Sigmoid colon (tissue), 7 donors: ENCODE data around the gene CACNA1A. TPM values are rescaled to one million over a fixed set of nuclear protein-coding genes. Genes with fewer than 3 reads are reported as not detected.

Experiments used
- DNase-seq: peaks from one replicate; pipeline ENCODE4 v3.0.0-alpha.2; 2019
- H3K27ac ChIP-seq, 4 donors: fragments of 200-600 bp; sonication (generic); one replicate each; pipeline ENCODE4 v1.5.1; 2016 to 2019; ENCODE audit warnings: mild to moderate bottlenecking in 1 of 4
- H3K27me3 ChIP-seq, 3 donors: fragments of 200-600 bp; sonication (generic); one replicate each; pipeline ENCODE4 v1.5.1; 2019; ENCODE audit warnings: mild to moderate bottlenecking in 1 of 3
- H3K36me3 ChIP-seq, 4 donors: fragments of 200-600 bp; sonication (generic); one replicate each; pipeline ENCODE4 v1.5.1; 2016 to 2019
- H3K4me1 ChIP-seq, 4 donors: fragments of 200-600 bp; sonication (generic); one replicate each; pipeline ENCODE4 v1.5.1; 2017 to 2019
- H3K4me3 ChIP-seq, 4 donors: fragments of 200-600 bp; sonication (generic); one replicate each; pipeline ENCODE4 v1.5.1; 2017 to 2019; ENCODE audit warnings: mild to moderate bottlenecking in 2 of 4, moderate library complexity in 1 of 4
- H3K9me3 ChIP-seq, 4 donors: fragments of 200-600 bp in 3 of 4; sonication (generic) in 3 of 4; one replicate each; pipeline versions ENCODE4 v1.5.1 to v1.6.1; 2013 to 2019
- EP300 ChIP-seq, 4 donors: sonication (generic); formaldehyde crosslinking; IDR thresholded peaks; one replicate each; pipeline ENCODE4 v1.6.1; 2017; ENCODE audit warnings: antibody characterized with exemption in 4 of 4
- POLR2A ChIP-seq, 2 donors: fragments of 450-650 bp; IDR thresholded peaks; one replicate each; pipeline ENCODE4 v1.6.1; 2016; ENCODE audit warnings: antibody characterized with exemption in 2 of 2, mild to moderate bottlenecking in 2 of 2, moderate library complexity in 2 of 2
- POLR2AphosphoS5 ChIP-seq, 4 donors: sonication (generic); formaldehyde crosslinking; IDR thresholded peaks; one replicate each; pipeline ENCODE4 v1.6.1; 2017; ENCODE audit warnings: antibody characterized with exemption in 4 of 4
- WGBS, 2 donors: extraction: QIAGEN DNeasy Blood & Tissue Kit; methylation state at CpG; one replicate each; pipeline ENCODE4 v1.1.7; 2013; 5-methylcytosine and 5-hydroxymethylcytosine counted together
- intact Hi-C: fragments of 100-400 bp; cut with DNase I; formaldehyde crosslinking; loops from one replicate; pipeline ENCODE4 v1.15.1; 2023
- polyA plus RNA-seq, 3 donors: library from polyadenylated mRNA; stranded (reverse); fragments of 200-250 nt; gene quantifications; one replicate each; pipeline ENCODE4 v1.2.3, GENCODE V29; 2013
- total RNA-seq, 4 donors: library from RNA; depleted of rRNA; stranded (reverse); fragments of >200 nt; gene quantifications; one replicate each; pipeline ENCODE4 v1.1.0, GENCODE V29; 2016
- TF ChIP-seq, protein P1 (sequence below), 4 experiments: fragments of 450-650 bp in 3 of 4; fragments of 200-600 bp in 1 of 4; IDR thresholded peaks; one replicate each; pipeline ENCODE4 v1.5.1; 2016 to 2019; ENCODE audit warnings: antibody characterized with exemption in 4 of 4, mild to moderate bottlenecking in 3 of 4, moderate library complexity in 2 of 4
- donor health status: healthy with polysubstance abuse.
- donor health status: Bipolar disorder and iron deficiency.
- donor health status: healthy.

The CACNA1A gene
- total and polyA plus RNA-seq, 7 donors = 0.14 to 3.6 (median 1.6) TPM; not detected in 1

GRCh38 chr19:13299838-13300237, 206.4 kb downstream of the CACNA1A start:
- peaks cover 0 to 5% (median 0%) of the 10 kb centered on the region in 4 donors for H3K4me1 ChIP-seq
- DNase-seq = no peak
- intact Hi-C loops = no loop called here
- H3K27me3 ChIP-seq = peaks cover 7 to 49% (median 15%) of the 10 kb centered on the region in 3 donors
- peaks cover 0 to 3% (median 0%) of the 10 kb centered on the region in 4 donors for H3K9me3 ChIP-seq
- H3K27ac ChIP-seq = no peak overlapping the region
- TF ChIP-seq POLR2A (IDR thresholded peaks at IDR 0.05) = no peak
- TF ChIP-seq, protein P1, sequence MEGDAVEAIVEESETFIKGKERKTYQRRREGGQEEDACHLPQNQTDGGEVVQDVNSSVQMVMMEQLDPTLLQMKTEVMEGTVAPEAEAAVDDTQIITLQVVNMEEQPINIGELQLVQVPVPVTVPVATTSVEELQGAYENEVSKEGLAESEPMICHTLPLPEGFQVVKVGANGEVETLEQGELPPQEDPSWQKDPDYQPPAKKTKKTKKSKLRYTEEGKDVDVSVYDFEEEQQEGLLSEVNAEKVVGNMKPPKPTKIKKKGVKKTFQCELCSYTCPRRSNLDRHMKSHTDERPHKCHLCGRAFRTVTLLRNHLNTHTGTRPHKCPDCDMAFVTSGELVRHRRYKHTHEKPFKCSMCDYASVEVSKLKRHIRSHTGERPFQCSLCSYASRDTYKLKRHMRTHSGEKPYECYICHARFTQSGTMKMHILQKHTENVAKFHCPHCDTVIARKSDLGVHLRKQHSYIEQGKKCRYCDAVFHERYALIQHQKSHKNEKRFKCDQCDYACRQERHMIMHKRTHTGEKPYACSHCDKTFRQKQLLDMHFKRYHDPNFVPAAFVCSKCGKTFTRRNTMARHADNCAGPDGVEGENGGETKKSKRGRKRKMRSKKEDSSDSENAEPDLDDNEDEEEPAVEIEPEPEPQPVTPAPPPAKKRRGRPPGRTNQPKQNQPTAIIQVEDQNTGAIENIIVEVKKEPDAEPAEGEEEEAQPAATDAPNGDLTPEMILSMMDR (IDR thresholded peaks at IDR 0.05) = no peak
- no peak for TF ChIP-seq EP300 (IDR thresholded peaks at IDR 0.05)
- no peak for TF ChIP-seq POLR2AphosphoS5 (IDR thresholded peaks at IDR 0.05)
- 40 to 67% methylated on average over 10 of the region's 10 CpGs for WGBS, 2 donors
- H3K36me3 ChIP-seq = no peaks in the 10 kb centered on the region
- H3K4me3 ChIP-seq = no peak overlapping the region

- DNase-seq = no peak
- Histone ChIP-seq H3K9me3 (peaks cover 0 to 3% (median 0%) of the 10 kb centered on the region in 4 donors), H3K36me3 (no peaks in the 10 kb centered on the region), H3K4me3 (peak overlapping the region in 2 of 4 donors; percentile 25 to 28), H3K27me3 (peaks cover 7 to 38% (median 15%) of the 10 kb centered on the region in 3 donors), H3K4me1 (peaks cover 0 to 5% (median 0%) of the 10 kb centered on the region in 4 donors), H3K27ac (no peak overlapping the region)
- TF ChIP-seq POLR2A (IDR thresholded peaks at IDR 0.05) = no peak
- no peak for TF ChIP-seq EP300 (IDR thresholded peaks at IDR 0.05)
- TF ChIP-seq POLR2AphosphoS5 (IDR thresholded peaks at IDR 0.05) = no peak
- TF ChIP-seq, protein P1 (IDR thresholded peaks at IDR 0.05) = no peak
- 38 to 42% methylated on average over 92 of the region's 92 CpGs for WGBS, 2 donors
- intact Hi-C loops = no loop called here
Measured at GRCh38 chr19:13298565-13299481, 207.5 kb downstream of the CACNA1A start.

DNA sequence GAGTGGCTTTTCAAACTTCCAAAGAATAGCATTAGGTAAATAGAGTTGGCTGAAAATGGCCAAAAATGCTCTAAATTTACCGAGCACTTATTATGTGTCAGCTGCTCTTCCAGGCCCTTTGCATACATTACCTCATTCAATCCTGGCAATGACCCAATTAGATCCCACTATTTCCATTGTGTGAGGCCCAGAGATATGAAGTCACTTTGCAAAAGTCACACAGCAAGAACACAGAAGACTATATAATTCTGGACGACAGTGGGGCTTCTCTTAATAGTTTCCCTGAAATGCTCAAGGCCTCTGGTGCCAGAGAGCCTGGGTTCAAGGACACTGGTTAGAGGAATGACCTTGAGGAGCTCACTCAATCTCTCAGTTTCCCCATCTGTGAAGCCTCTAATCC, 209.3 kb downstream of the CACNA1A start:
- 56 to 73% methylated on average over 2 of the region's 2 CpGs for WGBS, 2 donors
- no peak for DNase-seq
- Histone ChIP-seq H3K36me3 (no peaks in the 10 kb centered on the region), H3K4me3 (no peak overlapping the region), H3K9me3 (peaks cover 0 to 3% (median 0%) of the 10 kb centered on the region in 4 donors), H3K4me1 (peaks cover 0 to 5% (median 0%) of the 10 kb centered on the region in 4 donors), H3K27ac (no peak overlapping the region), H3K27me3 (peaks cover 7 to 22% (median 15%) of the 10 kb centered on the region in 3 donors)
- intact Hi-C loops = no loop called here
- TF ChIP-seq, protein P1 (IDR thresholded peaks at IDR 0.05) = no peak
- no peak for TF ChIP-seq POLR2A (IDR thresholded peaks at IDR 0.05)
- no peak for TF ChIP-seq EP300 (IDR thresholded peaks at IDR 0.05)
- no peak for TF ChIP-seq POLR2AphosphoS5 (IDR thresholded peaks at IDR 0.05)

DNA sequence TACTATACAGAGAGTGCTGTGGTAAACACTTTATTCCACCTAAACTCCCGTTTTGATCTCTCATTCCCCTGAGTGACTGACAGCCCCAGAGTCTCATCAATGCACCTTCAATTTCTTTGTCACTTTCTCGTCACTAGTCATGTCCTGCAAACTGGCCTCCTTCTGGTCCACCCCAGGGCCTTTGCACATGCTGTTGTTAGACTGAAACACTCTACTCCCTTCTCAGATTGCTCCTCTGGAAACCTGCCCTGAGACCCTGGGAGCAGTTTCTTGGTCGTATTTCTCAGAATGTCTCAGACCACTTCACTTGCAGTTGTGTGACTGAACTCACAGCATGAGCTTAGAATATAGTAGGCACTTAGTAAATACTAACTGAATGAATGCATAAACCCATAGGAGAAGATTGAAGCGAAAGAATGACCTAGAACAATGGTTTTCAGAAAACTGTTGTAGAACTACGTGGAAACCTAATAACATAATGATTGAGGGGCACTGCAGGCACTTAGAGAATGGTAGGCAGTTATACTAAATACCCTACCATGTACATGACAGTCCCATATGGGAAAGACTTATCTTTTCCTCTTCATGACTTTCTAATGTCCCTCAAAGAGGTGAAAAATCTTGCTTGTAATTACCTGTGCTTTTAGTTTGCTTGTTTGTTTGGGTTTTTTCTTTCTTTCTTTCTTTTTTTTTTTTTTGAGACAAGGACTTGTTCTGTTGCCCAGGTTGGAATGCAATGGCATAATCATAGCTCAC, 211.3 kb downstream of the CACNA1A start:
- WGBS, 2 donors = 71 to 80% methylated on average over 5 of the region's 5 CpGs
- no peak for DNase-seq
- H3K27ac ChIP-seq = no peak overlapping the region
- peaks cover 7 to 21% (median 15%) of the 10 kb centered on the region in 3 donors for H3K27me3 ChIP-seq
- intact Hi-C loops = no loop called here
- peaks cover 0 to 5% (median 0%) of the 10 kb centered on the region in 4 donors for H3K4me1 ChIP-seq
- no peak overlapping the region for H3K4me3 ChIP-seq
- H3K9me3 ChIP-seq = no peaks in the 10 kb centered on the region
- H3K36me3 ChIP-seq = no peaks in the 10 kb centered on the region
- TF ChIP-seq POLR2A (IDR thresholded peaks at IDR 0.05) = no peak
- TF ChIP-seq, protein P1 (IDR thresholded peaks at IDR 0.05) = no peak
- TF ChIP-seq EP300 (IDR thresholded peaks at IDR 0.05) = no peak
- TF ChIP-seq POLR2AphosphoS5 (IDR thresholded peaks at IDR 0.05) = no peak
